Activated CD8-positive, alpha-beta memory T cell treated with anti-CD3 and anti-CD28 coated beads for 36 hours (primary cell): Measurements from ENCODE around the gene DHCR24. TPM values are rescaled to one million over a fixed set of nuclear protein-coding genes. Genes with fewer than 3 reads are reported as not detected.
"Not testable (repeated sequence)": the region's sequence is repeated elsewhere in the genome, so short reads cannot be mapped to it uniquely, and the experiment has no call there.

Experiments
- CTCF ChIA-PET: fragments of 350-600 bp; sonication (Branson Sonifier 250); formaldehyde crosslinking; loops from one replicate; lab custom pipeline; 2021; ENCODE audit warnings: antibody characterized with exemption; lab: Charles Lee
- POLR2A ChIA-PET: fragments of 350-600 bp; sonication (Branson Sonifier 250); formaldehyde crosslinking; loops from one replicate; lab custom pipeline; 2021; ENCODE audit warnings: antibody characterized with exemption; lab: Charles Lee
- total RNA-seq, 2 experiments: library from RNA; stranded (reverse); gene quantifications; one replicate each; pipeline ENCODE4 v1.2.3, GENCODE V29; 2021

Gene DHCR24
- total RNA-seq, 2 experiments from 2014 or later = 89.0 to 89.3 TPM

GRCh38 chr1:54892586-54892985 is 5.6 kb upstream of the DHCR24 start:
- ChIA-PET POLR2A (no interaction called here), CTCF (no interaction called here)

- POLR2A ChIA-PET = no interaction called here
- CTCF ChIA-PET = no interaction called here
Observed at GRCh38 chr1:54889132-54889725, 2.2 kb upstream of the DHCR24 start.

- ChIA-PET POLR2A (interaction anchor here (0.6 to 1.5 kb wide), 2 partner anchors 172 to 685 kb away, joined by 3 to 9 read pairs; partner anchors contain the start of gene TTC4), CTCF (interaction anchor here (1.7 kb wide), 1 partner anchor 58 kb away, joined by 3 read pairs; no protein-coding TSS in a partner anchor)
Observed at GRCh38 chr1:54888080-54888733, 1.2 kb upstream of the DHCR24 start.

- POLR2A ChIA-PET = interaction anchor here (0.6 to 1.5 kb wide), 3 partner anchors 26 to 685 kb away, joined by 3 to 9 read pairs (median 3); partner anchors contain the start of gene TTC4
- CTCF ChIA-PET = interaction anchor here (0.8 to 1.7 kb wide), 3 partner anchors 58 to 283 kb away, joined by 3 read pairs; no protein-coding TSS in a partner anchor
Observed at GRCh38 chr1:54887665-54888071, 673 bp upstream of the DHCR24 start.

GRCh38 chr1:54885807-54886723 is 930 bp downstream of the DHCR24 start:
- POLR2A ChIA-PET = interaction anchor here (0.6 to 1.0 kb wide), 2 partner anchors 25 to 426 kb away, joined by 3 to 5 read pairs; no protein-coding TSS in a partner anchor
- CTCF ChIA-PET = interaction anchor here (0.7 to 1.7 kb wide), 2 partner anchors 60 to 136 kb away, joined by 3 read pairs; no protein-coding TSS in a partner anchor

- ChIA-PET CTCF (no interaction called here), POLR2A (no interaction called here)
Observed at GRCh38 chr1:54885237-54885679, 1.7 kb downstream of the DHCR24 start.

GRCh38 chr1:54884768-54885167 is 2.2 kb downstream of the DHCR24 start:
- POLR2A ChIA-PET = no interaction called here
- CTCF ChIA-PET = no interaction called here

- CTCF ChIA-PET = no interaction called here
- POLR2A ChIA-PET = no interaction called here
Observed at GRCh38 chr1:54884135-54884586, 2.8 kb downstream of the DHCR24 start.

- CTCF ChIA-PET = no interaction called here
Observed at GRCh38 chr1:54883349-54884102, 3.5 kb downstream of the DHCR24 start.

GRCh38 chr1:54882519-54882918 is 4.5 kb downstream of the DHCR24 start:
- ChIA-PET POLR2A (no interaction called here), CTCF (no interaction called here)

More at GRCh38 chr1:54883349-54884102, 3.5 kb downstream of the DHCR24 start:
- POLR2A ChIA-PET = no interaction called here

GRCh38 chr1:54881604-54882003 is 5.4 kb downstream of the DHCR24 start:
- POLR2A ChIA-PET, CTCF ChIA-PET: not testable (repeated sequence)

- POLR2A ChIA-PET = no interaction called here
- CTCF ChIA-PET = interaction anchor here (0.7 kb wide), 1 partner anchor 264 kb away, joined by 3 read pairs; no protein-coding TSS in a partner anchor
Observed at GRCh38 chr1:54879872-54880271, 7.1 kb downstream of the DHCR24 start.

- POLR2A ChIA-PET = no interaction called here
Observed at GRCh38 chr1:54876814-54877213, 10.2 kb downstream of the DHCR24 start.

GRCh38 chr1:54875000-54875399 is 12.0 kb downstream of the DHCR24 start:
- POLR2A ChIA-PET = no interaction called here
- CTCF ChIA-PET = interaction anchor here (0.6 kb wide), 1 partner anchor 405 kb away, joined by 3 read pairs; no protein-coding TSS in a partner anchor

More at GRCh38 chr1:54876814-54877213, 10.2 kb downstream of the DHCR24 start:
- CTCF ChIA-PET = no interaction called here

GRCh38 chr1:54874079-54874830 is 12.7 kb downstream of the DHCR24 start:
- ChIA-PET CTCF (interaction anchor here (0.8 kb wide), 1 partner anchor 57 kb away, joined by 4 read pairs; no protein-coding TSS in a partner anchor), POLR2A (no interaction called here)

- ChIA-PET CTCF (no interaction called here), POLR2A (no interaction called here)
Observed at GRCh38 chr1:54872036-54872331, 15.0 kb downstream of the DHCR24 start.

- POLR2A ChIA-PET = no interaction called here
Observed at GRCh38 chr1:54871275-54872035, 15.5 kb downstream of the DHCR24 start.

More at GRCh38 chr1:54871275-54872035, 15.5 kb downstream of the DHCR24 start:
- CTCF ChIA-PET = no interaction called here
